ENCODE data around the gene TACC3.

The TACC3 gene

DNA sequence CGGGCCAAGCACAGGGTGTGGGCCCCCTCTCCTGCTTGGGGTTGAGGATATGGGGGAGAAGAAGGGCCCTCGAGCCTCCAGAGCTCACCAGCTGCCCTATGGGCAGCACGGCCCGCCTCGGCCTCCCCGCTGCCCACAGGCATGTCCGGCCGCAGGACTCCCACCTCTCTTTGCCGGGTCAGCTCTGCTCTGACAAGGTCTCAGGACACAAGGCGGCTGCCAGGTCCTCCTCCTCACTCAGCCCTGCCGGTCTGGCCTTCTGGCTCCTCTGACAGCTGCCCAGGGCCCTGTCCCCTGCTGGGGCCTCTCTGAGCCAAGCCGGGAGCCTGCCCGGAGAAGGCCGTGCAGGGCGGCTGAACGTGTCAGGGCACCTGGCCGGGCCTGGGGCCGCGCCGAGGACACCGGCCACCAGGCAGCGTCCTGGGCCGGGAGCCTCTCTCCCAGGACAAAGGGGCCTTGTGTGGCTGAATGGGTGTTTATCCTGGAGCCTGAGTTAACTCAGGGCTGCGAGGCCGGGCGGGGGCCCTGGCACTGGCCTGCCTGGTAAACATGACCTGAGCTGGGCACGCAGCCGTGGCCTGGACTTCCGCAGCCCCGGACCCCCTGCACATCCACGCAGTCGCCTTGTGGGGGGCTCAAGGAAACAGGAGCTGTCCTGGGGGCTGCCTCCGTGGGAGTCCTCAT lies 25.7 kb downstream of the TACC3 start:
- DNase-seq (ENCODE audit: low spot score), result no peak

DNA sequence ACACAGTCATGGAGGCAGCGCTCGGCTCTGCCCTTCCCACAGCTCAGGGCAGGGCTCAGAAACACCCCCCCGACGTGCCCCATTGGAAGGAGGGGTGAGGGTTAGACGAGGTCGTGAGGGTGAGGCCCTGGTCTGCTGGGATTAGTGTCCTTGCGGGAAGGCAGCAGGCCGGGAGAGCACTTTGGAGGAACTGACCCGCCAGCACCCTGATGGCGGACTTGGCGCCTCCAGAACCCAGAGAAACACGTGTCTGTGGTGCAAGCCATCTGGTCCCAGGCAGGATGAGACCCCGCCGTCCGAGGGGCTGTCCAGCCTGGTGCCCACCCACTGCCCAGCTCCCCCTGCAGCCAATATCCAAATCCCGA lies 26.3 kb downstream of the TACC3 start:
- DNase-seq (ENCODE audit: low spot score), result no peak

DNA sequence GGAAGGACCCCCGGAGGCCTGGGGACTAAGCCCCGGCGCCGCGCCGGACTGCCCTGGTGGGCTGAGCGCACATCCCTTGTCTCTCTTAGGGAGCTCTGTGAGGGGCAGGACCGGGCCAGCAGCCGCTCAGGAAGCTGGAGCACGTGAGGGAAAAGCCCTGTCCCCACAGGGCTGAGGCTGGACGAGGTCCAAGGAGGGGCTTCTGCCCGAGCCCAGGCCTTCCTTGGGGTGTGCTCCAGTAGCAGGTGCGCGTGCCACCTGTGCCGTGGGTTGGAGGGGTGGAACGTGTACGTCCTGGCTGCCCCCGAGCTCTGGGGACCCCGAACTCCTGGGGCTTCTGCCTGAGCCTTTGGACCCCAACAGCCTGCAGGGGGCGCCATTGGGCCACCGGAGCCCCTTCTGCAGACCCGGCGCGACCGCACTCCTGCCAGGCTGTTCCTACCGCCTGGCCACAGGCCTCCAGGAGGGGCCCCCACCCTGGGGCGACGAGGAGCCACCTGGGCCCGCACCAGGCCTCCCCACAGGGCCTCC lies 27.2 kb downstream of the TACC3 start:
- DNase-seq (ENCODE audit: low spot score), result peak; percentile 71

DNA sequence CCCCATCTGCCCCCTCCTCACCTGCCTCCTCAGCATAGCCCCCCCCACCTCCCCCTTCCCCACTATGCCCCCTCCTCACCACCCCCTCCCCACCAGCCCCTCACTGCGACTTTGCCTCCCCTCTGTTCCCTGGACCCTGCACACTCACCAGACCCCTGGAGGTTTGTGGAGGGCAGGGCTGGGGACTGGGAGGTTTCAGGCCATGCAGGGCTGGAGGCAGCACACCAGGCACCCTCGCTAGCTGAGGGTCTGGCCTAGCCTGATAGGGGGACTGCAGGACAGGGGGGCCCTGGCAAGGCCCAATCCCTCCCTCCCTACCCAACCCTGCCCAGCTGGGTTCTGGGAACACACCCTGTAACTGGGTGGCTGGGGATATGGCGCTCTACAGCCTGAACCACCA lies 28.0 kb downstream of the TACC3 start:
- no peak for DNase-seq (ENCODE audit: low spot score)

DNA sequence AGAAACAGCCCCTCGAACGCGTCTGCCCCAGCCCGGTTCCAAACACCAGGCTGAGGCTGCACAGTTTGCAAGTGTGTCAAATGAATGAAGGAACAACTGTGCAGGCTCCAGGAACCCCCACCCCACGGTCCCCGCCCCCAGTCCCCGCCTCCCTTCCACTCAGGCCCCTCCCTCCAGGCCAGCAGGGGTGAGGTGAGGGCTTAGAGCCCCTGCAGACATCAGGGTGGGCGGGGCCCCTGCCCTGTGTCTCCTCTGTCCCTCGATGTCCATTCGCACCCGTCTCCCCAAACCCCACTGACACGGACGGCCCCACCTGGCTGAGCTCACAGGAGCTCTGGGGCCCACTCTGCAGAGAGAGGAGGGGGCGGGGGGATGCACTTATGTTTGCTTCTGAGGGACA lies 28.5 kb downstream of the TACC3 start:
- no peak for DNase-seq (ENCODE audit: low spot score)

DNA sequence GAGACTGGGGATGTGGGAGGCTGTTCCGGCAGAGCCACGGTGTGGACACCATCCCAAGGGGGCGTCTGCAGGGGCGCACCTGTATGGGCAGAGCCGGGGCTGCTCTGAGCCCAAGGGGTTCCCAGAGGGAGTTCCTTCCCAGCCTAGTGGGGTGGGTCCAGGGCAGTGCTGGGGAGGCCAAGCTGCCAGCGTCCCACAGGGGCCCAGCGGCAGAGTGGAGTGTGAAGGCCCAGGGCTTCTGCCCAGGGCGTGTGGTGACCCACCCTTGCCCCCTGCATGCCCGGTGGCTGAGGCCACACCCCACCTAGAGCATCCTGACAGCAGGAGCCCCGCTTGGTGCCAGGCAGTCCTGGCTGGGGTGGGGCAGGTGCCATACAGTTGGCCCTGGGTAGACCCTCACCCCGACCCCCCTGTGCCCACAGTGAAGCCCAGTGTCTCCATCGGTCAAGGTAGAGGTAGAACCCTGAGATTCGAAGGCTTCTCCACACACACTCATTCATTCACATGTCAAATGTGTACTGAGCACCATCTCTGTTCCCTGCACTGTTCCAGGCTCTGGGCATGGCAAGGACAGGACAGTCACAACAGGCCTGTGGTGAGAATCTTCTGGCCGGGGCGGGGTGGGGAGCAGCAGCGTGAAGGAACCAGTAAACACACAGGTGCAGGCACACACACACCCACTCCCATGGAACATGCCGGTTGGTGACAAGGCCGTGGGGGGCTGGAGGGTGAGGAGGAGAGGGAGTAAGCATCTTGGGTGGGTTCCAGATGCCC lies 29.2 kb downstream of the TACC3 start:
- DNase-seq (ENCODE audit: low spot score), result no peak

DNA sequence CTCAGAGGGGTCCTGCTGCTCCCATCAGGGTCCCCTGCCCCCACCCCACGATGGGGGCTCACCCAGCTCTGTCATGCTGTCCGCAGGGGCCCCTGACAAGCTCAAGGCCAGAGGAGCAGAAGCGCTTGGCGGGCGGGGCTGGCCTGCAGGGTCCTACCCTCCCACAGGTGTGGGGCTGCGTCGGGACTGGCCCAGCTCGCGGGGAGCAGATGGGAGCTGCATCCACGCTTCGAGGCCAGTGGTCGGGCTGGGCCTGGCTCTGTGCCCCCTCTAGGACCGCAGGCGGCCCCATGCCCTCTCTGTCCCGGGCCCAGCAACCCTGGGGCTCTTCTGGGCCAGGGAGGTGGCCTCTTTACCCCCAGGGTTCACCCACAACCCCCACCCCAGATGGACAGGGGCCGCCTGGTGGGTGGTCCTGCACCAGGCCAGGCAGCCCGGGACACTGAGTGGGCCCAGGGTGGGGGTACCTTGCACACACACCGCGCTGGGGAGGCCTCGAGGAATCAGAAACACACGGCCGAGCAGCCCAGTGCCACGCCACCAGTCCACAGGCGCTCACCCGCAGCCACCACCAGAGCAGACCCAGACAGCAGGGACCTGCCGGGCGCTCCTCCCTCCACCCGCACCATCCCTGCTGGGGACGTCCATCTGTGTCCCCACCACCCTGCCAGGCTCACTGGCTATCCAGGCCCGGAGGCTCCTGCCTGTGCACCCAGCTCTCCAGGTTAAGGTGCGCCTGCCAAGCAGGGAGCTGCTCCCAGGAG lies 30.0 kb downstream of the TACC3 start:
- no peak for DNase-seq (ENCODE audit: low spot score)

DNA sequence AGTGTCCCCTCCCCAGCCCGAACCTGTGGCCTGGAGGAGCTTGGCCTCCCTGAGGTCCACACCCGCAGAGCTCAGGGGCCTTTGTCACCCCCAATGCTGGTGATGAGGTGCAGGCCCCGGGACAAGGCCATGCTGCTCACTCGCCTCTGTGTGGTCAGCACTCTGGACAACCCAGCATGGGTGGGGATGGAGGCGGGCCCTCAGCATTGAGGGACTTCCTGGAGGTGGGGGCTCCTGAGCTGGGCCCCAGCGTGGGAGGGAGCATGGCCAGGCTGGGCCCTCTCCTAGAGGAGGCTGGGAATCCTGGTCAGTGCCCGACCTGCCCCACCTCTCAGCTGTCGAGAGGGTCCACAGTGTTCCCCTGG lies 30.6 kb downstream of the TACC3 start:
- no peak for DNase-seq (ENCODE audit: low spot score)

DNA sequence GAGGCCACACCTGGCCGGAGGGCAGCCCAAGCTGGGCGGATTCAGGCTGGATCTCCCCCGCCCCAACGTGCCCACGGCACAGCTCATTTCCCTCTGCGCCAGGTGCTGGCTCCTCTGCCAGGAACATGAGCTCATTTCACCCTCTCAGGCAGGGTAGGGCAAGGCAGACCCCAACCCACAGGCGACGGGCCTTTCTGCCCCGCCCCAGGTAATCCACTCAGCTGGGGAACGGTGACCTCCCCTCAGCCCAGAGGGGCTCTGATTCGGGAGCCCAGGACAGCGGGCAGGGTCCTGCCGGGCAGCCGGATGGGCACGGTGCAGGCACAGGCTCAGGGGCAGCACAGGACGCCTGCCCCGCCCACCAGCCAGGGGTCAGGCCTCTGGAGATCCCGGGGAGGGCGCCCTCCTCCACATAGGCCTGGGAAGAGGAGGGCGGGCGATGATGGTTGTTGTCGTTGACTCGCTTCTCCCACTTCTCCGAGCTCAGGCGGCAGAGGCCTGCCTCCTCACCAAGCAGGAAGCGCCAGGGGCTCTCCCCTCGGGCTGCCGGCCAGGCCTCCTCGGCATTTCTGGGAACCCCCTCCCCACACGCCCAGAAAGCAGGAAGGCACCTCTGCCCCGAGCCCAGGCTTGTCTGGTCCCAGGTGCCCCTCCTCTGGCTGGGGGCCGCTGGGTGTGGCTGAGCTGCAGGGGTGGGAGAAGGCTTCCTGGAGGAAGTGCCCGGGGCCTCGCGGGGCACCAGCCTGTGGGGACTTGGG lies 31.1 kb downstream of the TACC3 start:
- no peak for DNase-seq (ENCODE audit: low spot score)

DNA sequence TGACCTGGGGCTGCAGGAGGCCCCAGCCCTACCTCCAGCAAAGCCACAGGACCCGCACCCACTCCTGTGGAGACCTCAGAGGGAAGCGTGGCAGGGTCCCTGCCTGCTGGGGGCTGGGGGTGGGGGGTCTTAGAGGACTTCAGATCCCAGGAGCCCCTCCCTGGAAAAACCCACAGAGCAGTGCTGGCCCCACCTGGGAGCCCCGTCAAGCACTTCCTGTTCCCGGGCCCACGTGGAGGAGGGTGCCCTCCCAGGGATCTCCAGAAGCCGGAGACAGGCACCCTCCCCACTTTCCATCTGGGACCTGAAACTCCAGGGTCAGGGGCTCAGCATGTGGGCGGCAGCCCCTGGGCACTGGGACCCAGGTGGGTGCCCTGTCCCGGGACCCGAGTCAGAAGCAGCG lies 32.0 kb downstream of the TACC3 start:
- no peak for DNase-seq (ENCODE audit: low spot score)

DNA sequence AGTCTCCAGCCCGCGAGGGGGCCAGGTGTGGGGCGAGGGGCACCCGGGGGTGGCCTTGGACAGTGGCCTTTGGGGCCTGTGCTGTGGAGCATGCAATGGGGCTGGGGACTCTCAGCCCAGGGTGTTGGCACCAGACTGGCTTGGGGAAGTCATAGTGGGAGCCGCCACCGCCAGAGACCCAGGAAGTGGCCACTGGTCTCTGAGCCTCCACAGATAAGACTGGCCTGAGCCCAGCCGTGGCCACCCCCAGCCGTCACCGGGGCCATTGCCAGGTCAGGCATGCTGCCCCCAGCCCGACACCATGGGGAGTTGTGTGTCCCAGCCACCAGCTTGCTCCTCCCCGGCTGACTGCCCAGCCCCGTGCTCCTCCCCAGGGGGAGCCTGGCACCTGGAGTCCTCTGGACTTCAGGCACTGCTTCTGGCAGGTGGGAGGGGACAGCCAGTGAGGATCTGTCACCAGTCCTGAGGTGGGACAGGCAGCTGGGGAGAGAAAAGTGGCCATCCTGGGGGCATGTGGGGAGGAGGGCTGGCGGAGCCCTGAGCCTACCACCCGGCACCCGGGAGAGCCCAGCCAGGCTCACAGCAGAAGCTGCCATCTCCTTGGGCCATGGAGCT lies 32.5 kb downstream of the TACC3 start:
- DNase-seq (ENCODE audit: low spot score), result no peak

DNA sequence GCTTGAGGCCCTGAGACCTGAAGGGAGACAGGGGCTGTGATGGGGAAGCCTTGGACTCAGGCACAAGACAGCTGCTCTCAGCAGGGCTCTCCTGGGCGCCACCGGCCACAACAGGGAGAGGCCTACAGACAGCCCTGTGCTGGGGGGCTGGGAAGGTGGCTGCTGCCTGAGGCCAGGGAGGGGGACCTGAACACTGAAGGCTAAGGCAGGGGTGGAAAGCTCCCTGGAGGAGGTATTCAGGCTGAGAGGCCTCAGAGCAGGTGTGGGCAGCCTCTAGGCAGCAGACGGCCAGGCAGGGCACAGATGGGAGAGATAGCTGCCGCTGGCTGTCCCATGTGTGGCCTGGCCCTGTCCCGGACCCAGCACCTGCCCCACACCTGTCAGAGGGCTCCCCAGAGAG lies 33.0 kb downstream of the TACC3 start:
- DNase-seq (ENCODE audit: low spot score), result no peak

DNA sequence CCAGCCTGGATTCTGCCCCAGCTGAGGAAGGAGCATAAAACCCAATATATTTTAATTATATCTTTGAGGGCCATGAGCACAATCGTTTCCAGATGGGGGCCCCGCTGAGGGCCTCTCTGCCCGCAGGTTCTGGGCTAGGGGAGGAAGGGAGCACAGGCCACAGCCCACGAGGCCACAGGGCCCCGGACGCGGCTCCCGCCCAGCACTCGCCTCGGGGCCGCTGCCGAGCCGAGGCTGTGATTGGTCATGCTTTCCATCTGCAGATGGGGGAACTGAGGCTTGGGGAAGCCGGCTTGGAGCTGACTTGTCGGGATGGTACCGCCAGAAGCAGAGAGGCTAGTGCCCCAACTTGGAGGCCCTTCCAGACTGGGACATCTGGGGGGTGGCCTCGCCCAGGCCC lies 34.0 kb downstream of the TACC3 start:
- DNase-seq (ENCODE audit: low spot score), result no peak

DNA sequence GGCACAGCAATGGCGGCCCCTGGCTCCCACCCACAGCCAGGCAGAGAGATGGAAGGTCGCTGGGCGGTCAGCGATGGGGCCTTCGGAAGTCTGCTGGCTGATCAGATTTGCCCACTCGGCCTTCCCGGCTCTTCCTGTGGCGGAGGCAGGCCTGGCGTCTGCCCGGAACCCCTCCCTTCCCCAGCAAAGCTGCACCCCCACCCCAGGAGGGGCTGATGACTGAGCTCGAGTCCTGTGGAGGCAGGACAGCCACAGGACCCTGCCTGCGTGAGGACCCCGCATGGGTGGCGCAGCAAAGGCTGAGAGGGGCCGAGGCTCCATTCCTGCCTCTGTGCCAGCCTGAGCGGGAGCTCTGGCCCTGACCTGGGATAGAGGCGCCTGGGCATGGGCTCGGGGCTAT lies 34.8 kb downstream of the TACC3 start:
- DNase-seq (ENCODE audit: low spot score), result no peak

DNA sequence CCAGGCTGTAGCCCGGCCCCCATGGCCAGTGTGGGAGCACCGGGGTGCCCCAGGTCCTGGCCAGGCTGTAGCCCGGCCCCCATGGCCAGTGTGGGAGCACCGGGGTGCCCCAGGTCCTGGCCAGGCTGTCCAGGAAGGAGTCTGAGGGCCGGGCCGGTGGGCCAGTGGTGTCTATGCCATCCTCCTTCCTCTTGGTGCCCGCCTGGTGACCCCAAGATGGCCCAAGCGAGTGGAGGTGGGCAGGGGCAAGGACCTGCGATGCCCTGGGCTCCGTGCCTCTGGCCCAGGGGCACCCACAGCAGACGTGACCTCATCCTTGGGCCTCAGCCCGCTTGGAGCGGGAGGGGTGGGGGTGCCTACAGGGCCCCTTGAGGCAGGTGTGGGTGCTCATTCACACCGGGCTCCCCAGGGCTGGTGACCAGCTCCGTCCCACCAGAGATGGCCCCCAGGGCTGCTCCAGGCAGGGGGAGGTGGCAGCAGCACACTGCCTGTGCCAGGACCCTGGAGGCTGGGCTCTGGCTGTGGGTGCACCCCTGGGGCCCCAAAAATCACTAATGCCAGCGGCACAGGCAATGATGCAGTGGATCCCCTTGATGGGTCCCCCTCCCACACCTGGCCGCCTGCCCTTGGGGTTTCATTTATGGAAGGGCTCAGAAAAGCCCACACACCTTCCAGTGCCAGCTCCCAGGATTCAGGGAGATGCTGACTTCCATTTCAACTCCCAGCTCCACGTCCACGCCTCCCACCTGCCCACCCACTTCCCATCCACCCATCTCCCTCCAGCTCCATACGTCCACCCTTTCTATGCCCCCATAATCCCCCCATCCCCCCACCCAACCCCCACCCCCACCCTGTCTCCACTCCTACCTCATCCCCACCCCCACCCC lies 35.8 kb downstream of the TACC3 start:
- no peak for DNase-seq (ENCODE audit: low spot score)

DNA sequence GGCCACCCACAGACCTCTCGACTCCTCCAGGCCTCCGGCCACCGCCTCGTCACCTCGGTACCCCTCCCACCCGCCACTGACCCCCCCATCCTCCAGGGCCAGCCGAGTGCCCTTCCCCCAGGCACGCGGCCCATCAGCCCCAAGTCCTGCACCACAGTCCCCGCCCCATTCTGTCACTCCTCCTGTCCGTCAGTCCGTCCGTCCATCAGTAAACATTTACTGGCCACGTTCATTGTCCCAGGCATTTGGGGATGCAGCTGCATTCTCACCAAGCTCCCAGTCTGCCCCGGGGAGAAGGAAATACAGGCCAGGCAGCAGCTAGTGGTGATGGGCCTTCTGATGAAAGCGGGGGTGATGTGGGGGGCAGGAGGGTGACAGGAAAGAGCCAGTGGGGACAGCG lies 36.5 kb downstream of the TACC3 start:
- DNase-seq (ENCODE audit: low spot score), result no peak

DNA sequence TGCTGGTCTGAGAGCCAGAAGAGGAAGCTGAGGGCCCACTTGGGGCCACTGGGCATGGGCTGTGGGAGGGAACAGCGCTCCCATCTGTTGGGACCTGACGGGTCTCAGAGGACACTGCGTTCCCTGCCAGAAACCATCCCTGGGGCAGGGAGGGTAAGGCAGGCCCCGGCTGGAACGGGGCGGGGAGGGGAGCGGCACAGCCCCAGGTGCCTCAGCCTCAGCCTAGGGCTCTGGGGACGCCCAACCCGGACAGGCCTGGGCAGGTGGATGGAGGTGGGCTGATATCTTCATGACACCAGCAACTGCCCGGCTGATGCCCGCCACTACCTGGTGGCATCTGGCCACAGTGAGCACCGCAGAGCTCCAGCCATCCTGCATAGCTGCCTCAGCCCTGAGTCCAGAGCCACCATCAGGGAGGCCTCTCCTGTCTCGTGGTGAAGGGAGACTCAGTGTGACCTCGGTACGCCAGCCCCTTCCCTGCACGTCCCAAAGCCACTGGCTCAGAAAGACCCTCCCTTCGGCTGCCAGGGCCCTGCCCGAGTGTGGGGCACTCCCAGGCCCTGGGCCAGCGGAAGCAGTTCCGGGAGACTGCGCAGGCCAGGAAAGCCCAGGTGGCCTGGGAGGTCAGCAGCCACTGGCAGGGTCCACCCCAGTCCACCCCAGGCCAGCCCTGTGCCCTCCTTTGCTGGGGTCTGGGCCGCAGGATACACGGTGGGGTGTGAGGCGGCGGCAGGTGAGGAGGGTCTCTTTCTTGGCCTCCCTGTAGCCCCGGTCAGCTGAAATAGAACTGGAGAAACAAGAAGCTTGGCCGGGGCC lies 37.2 kb downstream of the TACC3 start:
- no peak for DNase-seq (ENCODE audit: low spot score)

DNA sequence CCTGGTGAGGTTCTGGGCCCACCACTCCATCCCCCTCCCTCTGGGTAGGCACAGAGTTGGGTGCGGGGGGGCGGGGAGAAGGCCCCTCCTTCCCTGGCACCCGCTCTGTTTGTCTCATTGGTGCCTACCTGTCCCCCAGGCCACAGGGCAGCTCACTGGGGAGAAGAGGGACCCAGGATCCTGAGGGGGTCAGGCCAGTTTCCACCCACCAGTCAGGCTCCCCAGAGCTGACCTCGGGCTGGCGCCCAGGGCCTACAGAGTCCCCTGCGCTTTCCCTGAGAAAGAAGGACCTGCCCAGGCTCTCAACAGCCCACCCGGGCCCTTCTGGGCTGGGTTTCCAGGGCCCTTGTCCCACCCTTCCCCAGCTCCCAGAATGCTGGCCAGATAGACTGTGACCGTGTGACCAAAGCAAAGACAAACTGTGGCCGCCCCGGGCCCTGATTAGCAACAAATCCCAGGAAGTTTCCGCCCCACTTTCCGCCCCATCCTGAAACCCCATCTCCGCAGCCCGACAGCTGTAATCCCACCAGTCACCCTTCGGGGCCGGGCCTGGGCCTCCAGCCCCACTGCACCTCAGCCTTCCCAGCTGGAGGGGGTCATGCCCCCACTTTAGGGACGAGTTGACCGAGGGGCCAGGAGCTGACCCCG lies 38.0 kb downstream of the TACC3 start:
- DNase-seq (ENCODE audit: low spot score), result no peak

DNA sequence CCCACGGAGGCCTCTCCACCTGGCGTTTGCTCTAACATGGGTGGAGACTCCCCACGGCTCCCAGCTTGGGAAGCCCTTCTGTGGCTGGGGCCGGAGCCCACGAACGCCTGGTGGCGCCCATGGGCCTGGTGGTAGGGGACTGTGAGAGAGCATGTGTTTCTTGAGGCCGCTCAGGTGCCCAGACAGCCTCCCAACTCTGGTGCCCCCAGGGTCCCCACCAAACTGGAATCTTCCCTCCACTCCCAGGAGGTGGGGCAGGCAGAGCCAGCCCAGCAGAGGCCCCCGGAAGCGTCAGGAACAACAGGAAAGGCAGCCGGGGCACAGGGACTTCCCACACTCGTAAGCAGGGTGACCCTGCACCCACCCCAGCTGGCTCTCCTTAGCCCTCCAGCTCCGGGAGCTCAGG lies 38.5 kb downstream of the TACC3 start:
- DNase-seq (ENCODE audit: low spot score), result no peak

All from RKO (cell line).